CD4-positive, alpha-beta T cell treated with Interleukin-15 for 1 hour (primary cell): ENCODE measurements around the gene IGFBP6.

Experiments
- DNase-seq: peaks from one replicate; pipeline ENCODE4 v3.0.0-alpha.2; 2020

The IGFBP6 gene

GRCh38 chr12:53059434-53060063 lies 37.9 kb upstream of the IGFBP6 start:
- DNase-seq = no peak

- no peak for DNase-seq
These were observed 37.3 kb upstream of the IGFBP6 start for GRCh38 chr12:53060064-53060720.

- DNase-seq = no peak
These were observed 36.7 kb upstream of the IGFBP6 start for GRCh38 chr12:53060721-53061276.

GRCh38 chr12:53061404-53062010 lies 36.0 kb upstream of the IGFBP6 start:
- DNase-seq = no peak

- no peak for DNase-seq
These were observed 35.2 kb upstream of the IGFBP6 start for GRCh38 chr12:53062011-53062961.

- DNase-seq = no peak
These were observed 34.3 kb upstream of the IGFBP6 start for GRCh38 chr12:53062977-53063707.

GRCh38 chr12:53063708-53064612 lies 33.5 kb upstream of the IGFBP6 start:
- no peak for DNase-seq

- no peak for DNase-seq
These were observed 32.6 kb upstream of the IGFBP6 start for GRCh38 chr12:53064613-53065436.

GRCh38 chr12:53065470-53065869 lies 32.0 kb upstream of the IGFBP6 start:
- no peak for DNase-seq

- peak; percentile 53 for DNase-seq
These were observed 31.2 kb upstream of the IGFBP6 start for GRCh38 chr12:53065975-53066931.

- DNase-seq = no peak
These were observed 30.1 kb upstream of the IGFBP6 start for GRCh38 chr12:53067074-53067992.

- DNase-seq = no peak
These were observed 29.3 kb upstream of the IGFBP6 start for GRCh38 chr12:53067993-53068770.

- DNase-seq = no peak
These were observed 28.5 kb upstream of the IGFBP6 start for GRCh38 chr12:53068811-53069585.

GRCh38 chr12:53069621-53070410 lies 27.7 kb upstream of the IGFBP6 start:
- no peak for DNase-seq

- DNase-seq = no peak
These were observed 26.5 kb upstream of the IGFBP6 start for GRCh38 chr12:53070877-53071492.
